ENCODE data around the gene ATP1B1. TPM values are rescaled to one million over a fixed set of nuclear protein-coding genes. Genes with fewer than 3 reads are reported as not detected.

ATP1B1 gene
- total RNA-seq, 1 donor from 2014 or later, result 76.4 TPM

DNA sequence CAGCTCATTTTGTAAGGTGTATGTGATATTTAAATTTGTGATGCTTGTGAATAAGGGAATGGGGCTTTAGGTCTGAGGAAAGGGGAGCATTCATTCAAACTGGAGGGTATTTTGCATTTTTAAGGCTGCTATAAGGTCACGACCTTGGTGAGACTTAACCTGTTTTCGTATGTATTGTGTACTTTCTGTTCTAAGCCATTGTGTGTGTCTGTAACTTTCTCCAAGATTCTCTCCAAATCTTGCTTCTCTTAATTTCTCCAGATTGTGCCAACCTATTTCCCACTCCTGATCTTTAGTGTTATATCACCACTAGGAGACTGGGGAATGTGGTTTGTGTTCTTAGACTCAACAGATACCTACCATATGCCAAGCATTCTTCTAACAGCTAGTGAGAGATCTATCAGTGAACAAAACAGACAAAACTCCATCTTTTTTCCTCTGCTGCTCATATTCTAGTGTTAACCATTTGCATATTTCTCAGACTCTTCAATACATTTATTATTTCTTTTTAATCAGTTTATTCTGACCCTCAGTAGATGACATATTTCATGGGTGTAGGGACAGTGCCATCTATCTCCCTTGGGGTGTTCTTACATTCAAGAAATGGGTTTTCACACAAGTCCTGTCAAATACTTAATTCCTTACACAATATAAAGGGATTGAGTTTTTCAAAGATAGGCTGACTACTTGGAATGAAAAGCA lies 27.5 kb downstream of the ATP1B1 start:
- Mint-ChIP-seq H3K4me3 (no peak overlapping the region), H3K36me3 (peaks cover 26% of the 10 kb centered on the region), H3K27ac (peak overlapping the region; percentile 37), H3K27me3 (ENCODE audit: low read depth) (no peaks in the 10 kb centered on the region), H3K9me3 (no peaks in the 10 kb centered on the region), H3K4me1 (peaks cover 6% of the 10 kb centered on the region)
- DNase-seq (ENCODE audit: low spot score in 2 of 2, unreplicated experiment in 2 of 2), result no peak
- TF ChIP-seq, protein P1, sequence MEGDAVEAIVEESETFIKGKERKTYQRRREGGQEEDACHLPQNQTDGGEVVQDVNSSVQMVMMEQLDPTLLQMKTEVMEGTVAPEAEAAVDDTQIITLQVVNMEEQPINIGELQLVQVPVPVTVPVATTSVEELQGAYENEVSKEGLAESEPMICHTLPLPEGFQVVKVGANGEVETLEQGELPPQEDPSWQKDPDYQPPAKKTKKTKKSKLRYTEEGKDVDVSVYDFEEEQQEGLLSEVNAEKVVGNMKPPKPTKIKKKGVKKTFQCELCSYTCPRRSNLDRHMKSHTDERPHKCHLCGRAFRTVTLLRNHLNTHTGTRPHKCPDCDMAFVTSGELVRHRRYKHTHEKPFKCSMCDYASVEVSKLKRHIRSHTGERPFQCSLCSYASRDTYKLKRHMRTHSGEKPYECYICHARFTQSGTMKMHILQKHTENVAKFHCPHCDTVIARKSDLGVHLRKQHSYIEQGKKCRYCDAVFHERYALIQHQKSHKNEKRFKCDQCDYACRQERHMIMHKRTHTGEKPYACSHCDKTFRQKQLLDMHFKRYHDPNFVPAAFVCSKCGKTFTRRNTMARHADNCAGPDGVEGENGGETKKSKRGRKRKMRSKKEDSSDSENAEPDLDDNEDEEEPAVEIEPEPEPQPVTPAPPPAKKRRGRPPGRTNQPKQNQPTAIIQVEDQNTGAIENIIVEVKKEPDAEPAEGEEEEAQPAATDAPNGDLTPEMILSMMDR (IDR thresholded peaks at IDR 0.05; ENCODE audit: unreplicated experiment), result no peak

DNA sequence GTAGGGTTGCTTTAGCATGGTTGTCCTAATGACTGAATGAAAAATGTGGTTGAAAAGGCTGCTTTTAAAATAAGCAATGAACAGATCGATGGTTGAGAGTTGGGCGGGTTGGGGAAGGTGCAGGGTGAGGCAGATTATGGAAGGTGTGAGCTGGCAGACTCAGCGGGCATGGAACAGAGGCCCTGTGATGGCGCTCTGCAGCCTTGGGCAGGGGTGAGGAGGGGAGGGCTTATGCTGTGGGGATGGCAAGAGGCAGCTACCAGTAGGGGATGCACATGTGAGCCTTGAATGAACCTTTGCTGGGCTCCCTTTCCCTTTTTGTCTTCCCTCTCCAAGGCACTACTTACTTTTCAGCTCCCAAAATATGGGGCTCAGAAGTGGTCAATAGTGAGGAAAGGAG lies 30.9 kb downstream of the ATP1B1 start:
- Mint-ChIP-seq H3K4me3 (no peak overlapping the region), H3K36me3 (peaks cover 10% of the 10 kb centered on the region)

DNA sequence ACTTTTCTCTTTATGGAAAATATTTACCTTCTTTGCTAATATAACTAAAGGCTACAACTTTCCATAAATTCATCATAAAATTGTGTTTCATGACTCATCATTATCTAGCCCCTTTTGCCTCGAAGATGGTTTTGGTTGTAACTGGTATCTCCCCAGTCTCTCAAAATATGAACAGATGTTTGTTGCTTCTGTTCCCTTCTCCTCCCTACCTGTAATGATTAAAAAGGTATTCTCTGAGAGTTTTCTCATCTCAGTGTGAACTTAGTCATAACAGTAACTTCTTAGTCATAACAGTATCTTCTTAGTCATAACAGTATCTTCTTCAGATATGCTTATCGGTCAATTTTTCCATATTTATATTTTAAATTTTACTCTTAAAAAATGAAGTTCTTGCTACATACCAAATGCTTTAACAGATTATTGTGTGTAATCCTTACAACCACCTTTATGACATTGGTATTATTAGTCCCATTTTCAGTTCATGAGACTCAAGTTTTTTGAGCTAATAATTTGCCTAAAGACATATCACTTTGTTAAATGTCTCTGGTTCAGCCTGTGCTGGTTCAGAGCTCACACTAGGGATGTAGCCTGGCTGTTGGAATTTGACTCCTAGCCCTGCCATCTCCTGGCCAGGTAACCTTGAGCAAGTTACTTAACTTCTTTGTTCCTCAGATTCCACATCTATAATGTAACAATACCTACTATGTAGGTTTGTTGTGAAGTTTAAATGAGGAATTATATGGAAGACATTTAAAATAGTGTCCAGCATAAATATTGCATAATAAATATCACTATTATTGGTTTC lies 32.6 kb downstream of the ATP1B1 start:
- Mint-ChIP-seq H3K4me1 (peaks cover 8% of the 10 kb centered on the region), H3K27me3 (ENCODE audit: low read depth) (no peaks in the 10 kb centered on the region), H3K9me3 (no peaks in the 10 kb centered on the region), H3K36me3 (peaks cover 3% of the 10 kb centered on the region), H3K4me3 (no peak overlapping the region), H3K27ac (no peak overlapping the region)
- DNase-seq (ENCODE audit: low spot score in 2 of 2, unreplicated experiment in 2 of 2), result no peak
- TF ChIP-seq, protein P1 (IDR thresholded peaks at IDR 0.05; ENCODE audit: unreplicated experiment), result no peak

More for the DNA sequence above, 30.9 kb downstream of the ATP1B1 start:
- no peak for DNase-seq (ENCODE audit: low spot score in 2 of 2, unreplicated experiment in 2 of 2)
- peaks cover 6% of the 10 kb centered on the region for H3K4me1 Mint-ChIP-seq
- TF ChIP-seq, protein P1 (IDR thresholded peaks at IDR 0.05; ENCODE audit: unreplicated experiment), result no peak
- no peak overlapping the region for H3K27ac Mint-ChIP-seq
- H3K9me3 Mint-ChIP-seq, result no peaks in the 10 kb centered on the region
- H3K27me3 Mint-ChIP-seq (ENCODE audit: low read depth), result no peaks in the 10 kb centered on the region

DNA sequence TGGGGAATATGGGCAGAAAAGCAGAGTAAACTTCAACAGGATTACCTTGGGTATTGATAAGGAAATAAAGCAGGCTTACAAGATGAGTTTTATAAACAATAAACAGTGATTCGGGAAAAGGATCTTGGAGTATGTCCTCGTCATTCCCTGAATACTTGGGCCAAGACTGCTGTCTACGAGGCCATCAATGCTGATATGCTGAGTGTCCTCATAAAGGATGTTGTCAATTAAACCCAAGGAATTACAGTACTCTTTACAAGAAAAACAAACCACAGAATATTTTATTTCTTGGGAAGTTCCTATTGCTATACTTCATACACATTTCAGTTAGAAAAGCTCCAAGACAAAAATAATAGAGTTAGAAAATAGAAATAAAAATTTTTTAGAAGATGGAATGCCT lies 34.9 kb downstream of the ATP1B1 start:
- peaks cover 4% of the 10 kb centered on the region for H3K4me1 Mint-ChIP-seq
- TF ChIP-seq, protein P1 (IDR thresholded peaks at IDR 0.05; ENCODE audit: unreplicated experiment), result no peak

DNA sequence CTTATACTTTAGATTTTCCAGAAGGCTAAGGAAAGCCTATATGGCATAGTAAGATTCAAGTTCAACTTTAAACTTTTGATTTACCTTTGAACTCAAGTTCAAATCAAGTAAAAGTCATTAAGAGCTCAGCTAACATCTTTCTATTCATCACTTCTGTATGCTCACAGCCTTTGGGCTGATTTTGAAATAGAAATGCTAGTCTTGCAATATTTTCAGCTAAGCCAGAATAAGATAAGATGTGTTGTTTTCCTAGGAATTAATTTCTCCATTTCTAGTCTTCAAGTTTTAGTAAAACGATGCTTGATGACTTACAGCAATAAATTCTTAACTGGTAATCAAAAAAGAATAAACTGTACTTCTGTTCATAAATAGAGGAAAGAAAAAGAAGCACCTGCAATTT lies 35.6 kb downstream of the ATP1B1 start:
- TF ChIP-seq, protein P1 (IDR thresholded peaks at IDR 0.05; ENCODE audit: unreplicated experiment), result no peak
- no peak for DNase-seq (ENCODE audit: low spot score in 2 of 2, unreplicated experiment in 2 of 2)
- Mint-ChIP-seq H3K9me3 (no peaks in the 10 kb centered on the region), H3K36me3 (peaks cover 2% of the 10 kb centered on the region), H3K4me1 (peaks cover 4% of the 10 kb centered on the region), H3K27me3 (ENCODE audit: low read depth) (no peaks in the 10 kb centered on the region), H3K4me3 (no peak overlapping the region), H3K27ac (no peak overlapping the region)

More for the DNA sequence above, 34.9 kb downstream of the ATP1B1 start:
- H3K27me3 Mint-ChIP-seq (ENCODE audit: low read depth), result no peaks in the 10 kb centered on the region
- no peaks in the 10 kb centered on the region for H3K9me3 Mint-ChIP-seq
- no peak overlapping the region for H3K27ac Mint-ChIP-seq
- H3K4me3 Mint-ChIP-seq, result no peak overlapping the region
- no peak for DNase-seq (ENCODE audit: low spot score in 2 of 2, unreplicated experiment in 2 of 2)
- peaks cover 3% of the 10 kb centered on the region for H3K36me3 Mint-ChIP-seq
